ENCODE data around the gene SUSD6. TPM values are rescaled to one million over a fixed set of nuclear protein-coding genes. Genes with fewer than 3 reads are reported as not detected.
"Not testable (repeated sequence)": the region's sequence is repeated elsewhere in the genome, so short reads cannot be mapped to it uniquely, and the experiment has no call there.

SUSD6 gene
- total RNA-seq, 1 donor from 2014 or later: 9.2 TPM

- DNase-seq (ENCODE audit: low read depth, low spot score): no peak
These were observed 100.1 kb downstream of the SUSD6 start for GRCh38 chr14:69711477-69711876.

GRCh38 chr14:69711881-69712560, 100.6 kb downstream of the SUSD6 start:
- no peak for DNase-seq (ENCODE audit: low read depth, low spot score)

- no peak for DNase-seq (ENCODE audit: low read depth, low spot score)
These were observed 101.2 kb downstream of the SUSD6 start for GRCh38 chr14:69712599-69713088.

- DNase-seq (ENCODE audit: low read depth, low spot score): no peak
These were observed 101.9 kb downstream of the SUSD6 start for GRCh38 chr14:69713209-69713781.

GRCh38 chr14:69713993-69714679, 102.7 kb downstream of the SUSD6 start:
- DNase-seq (ENCODE audit: low read depth, low spot score): no peak

GRCh38 chr14:69715725-69716477, 104.5 kb downstream of the SUSD6 start:
- peak; percentile 82 for DNase-seq (ENCODE audit: low read depth, low spot score)

- peak; percentile 75 for DNase-seq (ENCODE audit: low read depth, low spot score)
These were observed 105.2 kb downstream of the SUSD6 start for GRCh38 chr14:69716478-69717187.

- not testable (repeated sequence) for DNase-seq (ENCODE audit: low read depth, low spot score)
These were observed 107.2 kb downstream of the SUSD6 start for GRCh38 chr14:69718614-69719013.

GRCh38 chr14:69719501-69719951, 108.1 kb downstream of the SUSD6 start:
- DNase-seq (ENCODE audit: low read depth, low spot score): peak; percentile 82

GRCh38 chr14:69720912-69721311, 109.5 kb downstream of the SUSD6 start:
- no peak for DNase-seq (ENCODE audit: low read depth, low spot score)

- DNase-seq (ENCODE audit: low read depth, low spot score): no peak
These were observed 115.5 kb downstream of the SUSD6 start for GRCh38 chr14:69726761-69727511.

- DNase-seq (ENCODE audit: low read depth, low spot score): no peak
These were observed 116.5 kb downstream of the SUSD6 start for GRCh38 chr14:69727860-69728259.

GRCh38 chr14:69731919-69732598, 120.7 kb downstream of the SUSD6 start:
- DNase-seq (ENCODE audit: low read depth, low spot score): not testable (repeated sequence)

GRCh38 chr14:69736405-69736804, 125.0 kb downstream of the SUSD6 start:
- DNase-seq (ENCODE audit: low read depth, low spot score): not testable (repeated sequence)

- no peak for DNase-seq (ENCODE audit: low read depth, low spot score)
These were observed 129.7 kb downstream of the SUSD6 start for GRCh38 chr14:69741055-69741454.

- DNase-seq (ENCODE audit: low read depth, low spot score): no peak
These were observed 138.6 kb downstream of the SUSD6 start for GRCh38 chr14:69749956-69750355.

GRCh38 chr14:69750495-69750894, 139.1 kb downstream of the SUSD6 start:
- DNase-seq (ENCODE audit: low read depth, low spot score): no peak

GRCh38 chr14:69752773-69753172, 141.4 kb downstream of the SUSD6 start:
- no peak for DNase-seq (ENCODE audit: low read depth, low spot score)

GRCh38 chr14:69753860-69754259, 142.5 kb downstream of the SUSD6 start:
- no peak for DNase-seq (ENCODE audit: low read depth, low spot score)

GRCh38 chr14:69754487-69754886, 143.1 kb downstream of the SUSD6 start:
- no peak for DNase-seq (ENCODE audit: low read depth, low spot score)

Measured in pulmonary artery endothelial cell (primary cell).